GF-D8 (cell line): ENCODE results near the gene POLN.

Experiments used
- DNase-seq: peaks from one replicate; lab custom pipeline; 2025; lab: John Stamatoyannopoulos, UW

Gene POLN

DNA sequence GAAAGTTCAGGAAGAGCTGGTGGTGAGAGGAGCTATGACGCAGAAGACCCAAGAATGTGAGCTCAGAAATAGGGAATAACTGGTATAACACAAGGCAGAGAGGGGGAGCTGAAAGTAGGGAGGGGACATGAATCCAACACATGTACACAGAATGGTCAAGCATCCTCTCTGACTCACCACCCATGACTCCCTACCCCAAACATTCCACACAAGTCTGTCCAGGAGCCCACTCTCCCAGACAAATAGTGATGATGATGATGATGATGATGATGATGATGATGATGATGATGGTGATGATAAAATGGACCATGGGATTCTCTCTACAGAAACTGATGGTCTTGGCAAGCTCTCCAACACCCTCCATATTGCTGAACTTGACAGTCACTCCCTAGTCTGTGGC is 136.4 kb downstream of the POLN start:
- DNase-seq = no peak

- DNase-seq = no peak
Measured at GRCh38 chr4:2104556-2105345, 137.2 kb downstream of the POLN start.

GRCh38 chr4:2103843-2104547 is 137.9 kb downstream of the POLN start:
- no peak for DNase-seq

- DNase-seq = no peak
Measured at GRCh38 chr4:2103127-2103842, 138.6 kb downstream of the POLN start.

- no peak for DNase-seq
Measured at GRCh38 chr4:2102045-2102883, 139.7 kb downstream of the POLN start.

DNA sequence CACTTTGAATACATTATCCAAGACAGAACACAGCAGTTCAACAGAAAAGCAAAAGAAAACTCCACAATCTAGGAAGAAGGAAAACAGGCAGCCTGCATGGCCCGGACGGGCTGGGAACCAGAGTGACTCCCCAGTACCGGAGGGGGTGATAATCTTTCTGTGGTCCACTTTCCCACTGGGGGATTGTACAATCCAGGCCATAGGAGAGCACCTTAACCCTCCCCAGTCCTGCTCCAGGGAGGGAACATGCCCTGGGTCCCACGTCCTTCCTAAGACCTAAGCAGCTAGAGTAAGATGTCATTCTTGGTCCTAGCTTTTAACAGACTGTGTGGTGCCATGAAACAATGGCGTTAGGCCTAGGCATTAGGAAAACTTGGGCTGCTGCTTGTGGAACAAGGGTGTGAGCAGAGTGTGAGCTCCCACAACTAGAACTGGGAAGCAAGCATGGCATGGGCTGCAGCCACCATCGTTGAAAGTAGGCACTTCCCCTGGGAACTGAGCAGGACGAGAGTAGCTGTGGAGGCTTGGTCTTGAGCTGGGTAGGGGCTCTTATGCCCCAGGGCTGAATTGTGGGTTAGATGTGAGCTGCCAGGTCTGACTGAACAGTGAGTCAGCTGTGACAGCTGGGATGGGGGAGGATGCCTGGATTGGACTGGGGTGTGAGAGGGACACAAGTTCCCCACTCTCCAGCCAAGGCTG is 140.4 kb downstream of the POLN start:
- DNase-seq = no peak

- no peak for DNase-seq
Measured at GRCh38 chr4:2096073-2096609, 145.8 kb downstream of the POLN start.

DNA sequence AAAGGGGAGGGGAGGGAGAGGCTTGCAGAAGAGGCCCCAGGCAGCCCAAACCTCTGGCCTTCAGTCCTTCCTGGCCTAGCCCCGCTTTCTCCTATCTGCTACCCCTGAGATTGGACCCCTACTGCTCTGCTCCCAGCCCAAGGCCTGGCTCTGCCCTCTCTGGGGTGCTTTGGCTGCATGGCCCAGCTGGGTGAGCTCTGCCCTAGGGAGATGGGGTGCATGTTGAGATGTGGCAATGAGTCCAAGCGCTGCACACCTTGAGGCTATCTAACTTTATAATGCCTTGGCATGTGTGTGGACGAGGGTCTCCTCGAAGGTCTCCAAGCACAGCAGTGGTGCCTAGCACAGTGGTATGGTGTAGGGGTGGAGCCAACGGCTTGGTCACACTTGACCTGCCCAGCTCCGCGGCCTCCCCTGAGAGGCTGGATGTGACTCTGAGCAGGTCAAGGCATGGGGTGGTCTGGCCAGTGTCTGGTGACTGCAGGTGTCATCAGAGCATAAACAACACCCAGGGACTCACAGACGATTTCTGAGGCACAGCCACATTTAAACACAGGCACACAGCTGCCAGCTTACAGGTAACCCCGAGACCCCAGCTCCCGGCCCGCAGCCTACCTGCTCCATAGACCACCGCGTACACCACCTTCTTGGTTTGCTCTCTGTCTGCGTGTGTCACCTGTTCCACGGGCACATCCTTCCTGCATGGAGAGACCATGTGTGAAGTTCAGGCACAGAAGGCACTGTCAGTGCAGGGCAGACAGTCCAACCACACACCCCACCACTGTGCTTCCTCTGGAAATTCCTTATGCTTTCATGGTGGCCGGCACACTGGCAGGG is 146.5 kb downstream of the POLN start:
- DNase-seq = no peak

GRCh38 chr4:2094545-2094944 is 147.4 kb downstream of the POLN start:
- no peak for DNase-seq

- DNase-seq = no peak
Measured at GRCh38 chr4:2093265-2093664, 148.7 kb downstream of the POLN start.

DNA sequence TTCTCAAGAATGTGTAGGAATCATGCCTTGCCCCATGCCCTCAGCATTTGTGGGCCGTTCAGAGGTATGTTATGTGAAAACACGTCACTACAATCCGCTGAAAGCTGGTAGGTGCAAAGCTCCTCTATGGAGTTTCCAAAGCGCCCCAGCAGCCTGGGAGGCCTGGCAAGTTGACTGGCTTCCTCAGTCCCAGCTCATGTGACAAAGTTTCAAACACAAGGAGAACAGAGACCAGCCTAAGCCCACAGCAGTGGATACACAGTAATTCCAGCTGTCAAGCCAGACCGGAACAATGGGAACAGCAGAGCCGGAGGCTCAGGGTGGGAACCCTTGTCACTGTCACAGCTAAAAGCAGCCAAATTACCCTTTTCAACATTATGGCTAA is 149.3 kb downstream of the POLN start:
- no peak for DNase-seq

- DNase-seq = no peak
Measured at GRCh38 chr4:2091990-2092668, 149.8 kb downstream of the POLN start.

GRCh38 chr4:2090642-2091041 is 151.3 kb downstream of the POLN start:
- no peak for DNase-seq

GRCh38 chr4:2089222-2089621 is 152.7 kb downstream of the POLN start:
- DNase-seq = no peak

DNA sequence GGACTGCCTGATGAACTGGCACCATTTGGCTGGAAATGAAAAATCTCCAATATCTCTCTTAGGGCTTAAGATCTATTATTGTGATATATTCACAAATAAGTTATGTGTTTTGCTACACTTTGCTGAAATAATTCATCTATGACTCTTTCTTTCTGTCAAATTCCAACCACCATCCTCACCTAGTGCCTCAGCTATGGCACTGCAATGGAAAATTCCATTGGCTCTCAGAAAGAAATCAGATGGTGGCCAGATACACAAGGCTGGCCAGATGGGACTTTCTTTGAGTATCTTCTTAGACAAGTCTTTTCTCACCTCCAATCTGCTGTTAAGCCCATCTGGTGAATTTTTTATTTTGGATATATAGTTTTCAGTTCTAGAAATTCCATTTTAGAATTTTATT is 154.8 kb downstream of the POLN start:
- DNase-seq = no peak

DNA sequence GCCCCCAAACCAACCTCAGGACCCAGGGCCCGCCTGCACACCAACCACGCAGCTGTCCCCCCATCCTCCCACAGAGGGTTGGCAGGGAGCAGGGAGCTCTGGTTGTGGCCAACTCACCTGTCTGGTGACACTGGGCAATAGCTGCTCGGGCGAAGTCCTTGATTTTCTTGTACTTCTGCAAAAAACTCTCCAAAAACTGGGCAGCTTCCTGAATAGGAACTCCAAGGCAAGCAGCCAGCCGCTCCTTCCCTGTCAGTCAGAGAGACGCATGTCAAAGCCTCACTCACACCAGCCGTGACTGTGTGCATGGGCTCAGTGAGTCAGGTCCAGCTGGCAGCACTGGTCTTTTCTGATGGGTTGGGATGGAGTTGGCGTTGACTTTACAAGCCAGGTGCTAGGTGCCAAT is 156.4 kb downstream of the POLN start:
- DNase-seq = no peak

DNA sequence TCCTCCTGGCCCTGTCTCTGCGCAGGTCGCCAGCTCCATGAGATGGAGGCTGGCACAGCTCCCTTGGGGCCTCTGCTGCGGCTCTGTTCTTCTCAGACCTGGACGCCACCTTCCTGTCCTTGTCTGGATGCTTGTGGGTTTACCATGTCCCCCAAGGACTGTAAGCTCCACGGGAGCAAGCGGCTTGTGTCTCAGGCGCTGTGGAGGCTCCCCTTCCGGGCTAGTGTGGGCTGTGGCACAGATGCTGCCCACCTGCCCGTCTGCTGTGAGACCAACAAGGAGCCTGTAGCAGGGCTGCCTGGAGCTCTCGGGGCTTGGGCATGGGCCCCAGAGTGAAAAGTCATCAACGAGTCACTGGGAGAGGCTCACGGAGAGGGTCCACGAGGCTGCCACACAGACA is 157.6 kb downstream of the POLN start:
- no peak for DNase-seq

- no peak for DNase-seq
Measured at GRCh38 chr4:2083826-2084160, 158.1 kb downstream of the POLN start.

DNA sequence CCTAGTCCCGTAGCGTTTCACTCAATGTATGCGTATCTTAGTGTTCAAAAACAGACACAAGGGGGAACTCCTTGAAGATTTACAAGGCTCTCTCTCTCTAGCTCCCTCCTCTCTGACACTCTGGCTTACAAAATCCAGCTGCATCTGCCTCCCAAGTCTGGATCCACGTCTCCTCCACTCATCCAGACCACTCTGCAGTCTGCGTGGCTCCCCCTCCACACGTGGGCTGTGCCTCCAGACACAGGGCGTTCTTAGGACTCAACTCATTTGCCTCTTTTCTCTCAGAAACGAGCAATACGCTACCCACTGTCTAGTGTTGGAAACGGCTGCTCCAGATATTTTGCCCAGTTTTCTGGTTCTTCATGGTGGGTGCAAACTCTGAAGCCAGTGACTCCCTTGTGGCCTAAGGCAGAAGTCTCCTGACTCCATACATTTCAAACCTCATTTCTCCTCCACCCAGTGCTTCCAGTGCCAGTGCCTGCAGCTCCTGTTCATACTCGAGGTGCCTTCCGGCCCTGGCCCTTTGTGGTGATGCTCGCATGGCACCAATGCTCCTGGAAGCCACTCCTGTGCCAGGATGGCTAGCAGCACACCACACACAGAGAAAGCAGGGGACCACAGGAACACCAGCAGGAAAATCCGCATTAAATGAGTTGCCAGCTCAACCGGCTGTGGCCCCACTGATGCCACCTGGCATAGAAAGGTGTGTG is 158.7 kb downstream of the POLN start:
- no peak for DNase-seq
